Glomerular visceral epithelial cell (primary cell): ENCODE results near the gene PDE4D.

Source experiments
- DNase-seq: peaks from one replicate; pipeline ENCODE4 v3.0.0-alpha.2; 2016; ENCODE audit errors: extremely low spot score

PDE4D gene

DNA sequence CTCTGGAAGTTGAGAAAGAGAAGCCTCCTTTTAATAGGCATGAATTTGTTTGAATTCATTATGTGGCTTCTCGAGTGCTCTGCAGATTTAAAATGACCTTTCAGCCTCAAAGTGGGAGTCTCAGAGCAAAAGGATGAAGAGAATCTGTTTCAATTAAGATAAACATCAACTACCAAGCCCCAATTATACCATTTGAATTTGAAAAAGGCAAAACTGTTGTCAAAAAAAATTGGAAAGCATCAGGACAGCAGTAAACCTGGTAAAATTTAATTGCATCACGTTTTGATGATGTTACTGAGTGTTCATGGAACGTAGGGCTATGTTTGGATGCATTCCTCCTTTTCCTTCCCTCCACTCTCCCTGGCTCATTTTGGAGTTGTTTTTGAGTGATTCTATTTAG, 637.2 kb downstream of the PDE4D start:
- no peak for DNase-seq

DNA sequence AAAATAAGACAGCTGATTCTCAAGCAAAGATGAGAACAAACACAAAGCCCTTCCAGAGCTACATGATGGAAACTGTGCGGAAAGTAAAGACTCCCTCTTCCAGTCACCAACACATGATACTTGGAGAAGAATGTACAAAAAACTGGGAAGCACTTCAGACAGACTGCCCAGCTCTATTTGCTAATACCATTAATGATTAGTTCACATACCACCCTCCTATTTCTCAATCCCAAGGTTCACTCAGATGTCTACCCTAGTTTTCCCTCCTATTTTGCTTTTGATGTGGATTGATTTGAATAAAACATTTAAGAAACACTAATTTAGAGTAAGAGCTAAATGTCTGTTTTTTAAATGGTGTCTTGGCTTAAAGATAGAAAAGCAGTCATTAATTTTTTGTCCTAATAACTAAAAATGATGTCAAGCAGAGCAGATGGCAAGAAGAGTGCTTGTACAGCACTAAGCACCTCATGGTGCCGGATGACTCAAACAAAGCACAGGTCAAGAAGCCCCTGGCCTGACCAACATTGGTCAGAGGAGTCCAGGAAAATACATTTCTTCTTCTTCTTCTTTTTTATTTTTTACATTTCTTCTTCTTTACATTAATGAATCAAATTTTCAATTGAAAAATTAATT, 639.4 kb downstream of the PDE4D start:
- no peak for DNase-seq

DNA sequence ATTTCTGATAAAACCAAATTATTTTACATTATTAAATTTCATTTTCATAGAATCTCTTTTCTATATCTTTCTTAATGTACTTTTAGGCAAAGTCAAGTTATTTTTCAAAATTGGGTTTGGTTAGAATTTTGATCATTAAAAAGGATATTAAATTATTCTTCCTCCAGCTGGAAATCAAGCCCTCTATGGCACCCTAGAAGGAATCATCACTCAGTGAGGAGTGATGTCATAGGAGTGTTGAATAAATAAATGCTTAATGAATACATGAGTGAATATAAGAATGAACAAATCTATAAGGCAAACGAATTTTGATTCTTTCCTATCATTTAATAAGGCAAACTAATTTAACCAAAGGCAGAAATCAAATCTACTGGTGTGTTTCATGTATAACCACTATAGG, 639.9 kb downstream of the PDE4D start:
- no peak for DNase-seq

DNA sequence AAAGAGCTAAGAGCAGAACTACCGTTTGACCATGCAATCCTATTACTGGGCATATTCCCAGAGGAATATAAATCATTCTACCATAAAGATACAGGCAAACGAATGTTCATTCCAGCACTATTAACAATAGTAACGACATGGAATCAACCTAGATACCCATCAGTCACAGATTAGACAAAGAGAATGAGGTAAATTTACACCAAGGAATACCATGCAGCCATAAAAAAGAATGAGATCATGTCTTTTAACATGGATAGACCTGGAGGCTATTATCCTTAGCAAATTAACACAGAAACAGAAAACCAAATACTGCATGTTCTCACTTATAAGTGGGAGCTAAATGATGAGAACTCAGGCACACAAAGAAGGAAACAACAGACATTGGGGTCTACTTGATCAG, 641.9 kb downstream of the PDE4D start:
- DNase-seq, result no peak

DNA sequence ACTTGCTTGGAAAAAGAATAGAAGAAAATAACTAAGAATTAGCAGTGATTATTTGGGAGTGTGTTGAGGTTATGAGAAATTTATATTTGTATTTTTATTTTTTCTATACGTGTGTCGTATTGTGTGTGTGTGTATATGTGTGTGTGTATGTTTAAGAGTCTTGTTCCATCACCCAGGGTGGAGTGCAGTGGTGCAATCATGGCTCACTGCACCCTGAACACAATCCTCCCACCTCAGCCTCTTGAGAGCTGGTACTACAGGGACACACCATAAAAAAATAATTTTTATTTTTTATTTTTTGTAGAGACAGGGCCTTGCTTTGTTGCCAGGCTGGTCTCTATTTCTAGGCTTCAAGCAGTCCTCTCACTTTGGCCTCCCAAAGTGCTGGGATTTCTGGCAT, 643.8 kb downstream of the PDE4D start:
- DNase-seq, result no peak

DNA sequence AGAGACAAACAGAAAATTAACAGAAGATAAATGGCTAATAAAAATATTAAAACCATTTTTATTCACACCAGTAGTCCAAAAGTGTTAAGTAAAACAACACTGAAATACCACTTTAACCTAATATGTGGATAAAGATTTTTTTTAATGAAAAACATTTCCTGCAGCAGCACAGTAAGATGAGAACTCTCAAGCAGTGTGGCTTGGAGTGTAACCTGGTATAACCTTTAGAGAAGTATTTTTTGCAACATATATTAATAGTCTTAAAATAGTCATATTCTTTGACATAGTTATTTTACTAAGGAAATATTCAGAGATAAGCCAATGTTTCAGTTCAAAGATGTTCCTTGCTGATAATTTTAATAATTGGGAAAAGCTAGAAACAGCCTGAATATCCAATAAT, 644.4 kb downstream of the PDE4D start:
- no peak for DNase-seq

DNA sequence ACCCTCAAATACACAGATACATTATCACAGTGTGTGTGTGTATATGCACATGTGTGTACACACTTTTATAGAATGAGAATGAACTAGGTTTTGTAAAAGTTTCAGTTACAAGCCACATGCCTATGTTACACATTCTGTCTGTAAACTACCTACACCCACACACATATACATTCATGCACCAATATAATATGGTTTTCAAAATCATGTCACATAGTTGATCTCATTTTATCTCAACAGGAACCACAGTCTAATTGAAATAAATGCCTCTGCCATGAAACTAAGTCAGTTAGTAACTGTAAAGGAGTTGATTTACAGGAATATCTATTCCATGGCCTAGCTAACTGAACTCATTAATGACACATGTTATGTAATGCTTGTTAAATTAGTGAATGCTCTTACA, 646.6 kb downstream of the PDE4D start:
- no peak for DNase-seq

DNA sequence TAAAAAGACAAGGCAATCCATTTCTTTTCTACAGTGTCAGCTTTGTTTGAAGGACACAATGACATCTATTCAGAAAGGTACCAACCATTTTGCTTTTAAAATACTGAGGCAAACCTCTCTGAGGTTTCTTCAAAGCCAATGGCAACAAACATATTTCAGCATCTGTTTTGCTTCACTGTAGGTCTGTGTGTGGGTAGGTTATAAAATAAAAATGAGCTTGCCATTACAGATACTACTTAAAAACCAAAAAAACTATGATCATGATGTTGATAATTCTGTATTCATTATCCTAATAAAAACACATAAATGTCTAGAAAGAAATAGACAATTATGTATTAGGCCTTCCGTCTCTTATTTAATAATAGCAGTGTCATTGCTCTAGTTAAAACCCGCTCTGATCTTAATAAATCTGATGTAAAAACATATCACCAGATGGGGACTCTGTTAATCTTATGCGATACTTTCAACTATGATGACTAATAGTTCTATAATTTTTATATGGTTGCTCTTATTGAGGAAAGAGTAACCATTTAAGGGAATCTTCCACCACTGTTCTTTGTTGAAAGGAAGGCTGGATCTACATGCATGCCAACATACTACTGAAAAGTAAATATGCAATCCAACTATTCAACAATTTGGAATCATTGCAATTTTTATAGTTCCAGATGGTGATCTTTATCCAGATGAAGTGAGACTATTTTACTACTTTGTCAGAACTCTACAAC, 647.2 kb downstream of the PDE4D start:
- no peak for DNase-seq

DNA sequence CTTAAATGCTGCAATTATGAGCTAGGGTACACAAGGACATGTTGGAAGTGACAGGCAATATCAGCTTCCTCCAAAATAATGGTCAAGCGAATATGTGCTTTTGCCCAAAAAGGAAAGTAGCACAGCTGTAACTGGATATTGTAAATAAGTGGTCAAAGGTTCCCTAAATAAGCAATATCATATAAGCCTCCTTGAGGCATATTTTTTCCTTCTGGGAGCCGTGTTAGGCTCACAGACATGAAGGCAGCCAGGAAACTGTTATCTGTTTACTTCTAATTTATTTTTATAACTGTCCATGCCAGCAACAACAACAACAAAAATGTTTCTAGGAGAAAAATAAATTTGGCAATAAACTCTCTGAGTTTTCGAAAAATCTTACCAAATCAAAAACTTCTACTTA, 648.3 kb downstream of the PDE4D start:
- no peak for DNase-seq

DNA sequence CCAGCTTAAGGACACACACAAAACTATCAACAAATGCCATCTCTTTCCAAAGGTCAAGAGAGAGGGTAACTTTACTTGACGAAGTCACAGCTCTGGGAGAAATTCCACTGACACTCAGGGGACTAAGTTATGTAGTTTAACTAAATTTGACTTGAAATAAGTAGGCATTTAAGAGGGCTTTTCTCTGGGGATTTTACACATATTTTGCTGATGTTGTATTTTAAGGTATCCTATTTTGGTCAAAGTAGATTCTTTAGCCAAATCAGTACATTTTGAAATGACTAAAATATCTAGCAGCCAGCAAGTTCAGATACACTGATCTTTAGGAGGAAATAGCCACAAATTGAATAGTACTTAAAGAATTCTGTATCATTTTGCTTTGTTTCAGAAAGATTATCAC, 652.0 kb downstream of the PDE4D start:
- no peak for DNase-seq

DNA sequence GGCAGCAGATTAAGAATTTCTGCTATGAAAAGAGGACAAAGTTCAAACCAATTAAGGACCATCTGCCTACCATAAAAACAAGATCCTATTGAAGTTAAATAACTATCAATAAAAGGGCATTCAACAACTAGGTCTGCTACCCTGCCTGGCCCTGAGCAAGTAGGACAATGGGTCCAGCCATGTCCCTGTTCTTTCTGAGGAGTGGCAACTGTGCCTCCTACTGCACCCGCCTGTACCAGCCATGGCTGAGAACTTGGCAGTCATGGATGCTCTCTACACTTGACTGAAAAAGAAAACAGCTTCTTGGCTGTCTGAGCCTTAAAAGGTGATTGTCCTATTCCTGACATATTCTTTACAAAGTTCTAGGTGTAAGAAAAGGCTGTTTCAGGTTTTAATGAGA, 652.4 kb downstream of the PDE4D start:
- DNase-seq, result no peak

DNA sequence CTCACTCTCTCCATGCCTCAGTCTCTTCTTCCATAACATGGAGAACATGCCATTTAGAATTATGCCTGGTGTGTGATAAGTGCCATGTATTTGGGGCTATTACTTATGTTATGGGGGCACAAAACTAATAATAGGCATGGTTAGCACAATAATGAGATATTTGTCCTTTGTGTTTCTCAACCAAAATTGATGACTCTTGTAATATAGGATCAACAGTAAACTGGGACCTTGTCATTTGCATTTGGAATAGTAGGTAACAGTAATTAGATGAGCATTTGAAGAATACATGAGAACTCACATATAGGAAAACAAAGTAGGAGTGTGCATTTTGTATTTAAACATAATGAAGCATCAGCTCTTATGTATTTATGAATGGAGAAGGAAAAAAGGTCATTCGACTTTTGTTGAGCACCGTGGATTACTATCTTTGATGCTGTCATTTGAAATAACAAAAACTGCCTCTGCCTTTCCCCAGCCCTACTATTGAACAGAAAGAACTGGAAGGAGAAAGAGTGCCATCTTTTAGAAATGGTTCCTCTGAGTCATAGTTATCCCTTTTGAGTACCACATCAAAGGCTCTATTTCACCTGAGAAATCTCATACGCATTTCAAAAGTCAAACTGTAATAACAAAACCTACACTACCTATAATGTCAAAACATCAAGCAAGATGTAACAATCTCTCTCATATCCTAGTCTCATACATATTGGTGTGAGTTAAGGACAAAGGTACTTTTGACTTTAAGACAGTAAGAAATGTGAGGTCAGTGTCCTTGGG, 655.2 kb downstream of the PDE4D start:
- no peak for DNase-seq

DNA sequence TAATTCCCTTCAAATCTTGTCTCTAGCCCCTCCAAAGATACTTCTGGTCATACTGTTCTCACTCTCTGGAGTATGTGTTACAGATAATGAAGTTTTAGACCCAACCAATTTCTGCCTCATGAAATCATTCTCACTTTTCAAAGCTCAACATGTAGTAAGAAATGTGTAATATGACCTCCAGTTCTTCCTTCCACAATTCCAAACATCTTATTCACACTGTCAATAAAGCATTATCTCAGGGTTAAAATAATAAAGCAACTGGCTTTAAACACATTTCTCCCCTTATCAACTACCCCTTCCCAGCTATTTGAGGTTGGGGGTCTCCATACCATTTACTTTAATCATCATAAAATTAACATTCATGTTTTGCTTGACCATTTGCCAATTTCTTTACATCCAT, 656.5 kb downstream of the PDE4D start:
- DNase-seq, result no peak

DNA sequence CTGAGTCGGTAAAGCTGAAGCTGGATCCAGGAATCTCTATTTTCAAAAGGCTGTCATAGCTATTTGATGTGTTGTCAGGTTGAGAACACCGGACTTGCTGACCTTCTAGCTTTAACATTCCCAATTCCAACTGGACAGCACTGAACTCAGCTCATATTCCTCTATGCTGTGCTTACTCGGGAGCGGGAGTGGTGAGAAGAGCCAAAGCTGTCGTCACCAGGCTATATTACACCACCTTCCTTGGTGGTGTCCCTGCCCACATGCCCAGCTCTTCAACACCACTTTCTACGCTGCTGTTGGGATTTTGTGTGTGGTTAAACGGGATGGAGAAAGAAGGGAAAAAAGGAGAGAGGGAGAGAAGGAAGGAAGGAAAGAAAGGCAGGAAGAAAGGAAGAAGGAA, 657.1 kb downstream of the PDE4D start:
- no peak for DNase-seq

DNA sequence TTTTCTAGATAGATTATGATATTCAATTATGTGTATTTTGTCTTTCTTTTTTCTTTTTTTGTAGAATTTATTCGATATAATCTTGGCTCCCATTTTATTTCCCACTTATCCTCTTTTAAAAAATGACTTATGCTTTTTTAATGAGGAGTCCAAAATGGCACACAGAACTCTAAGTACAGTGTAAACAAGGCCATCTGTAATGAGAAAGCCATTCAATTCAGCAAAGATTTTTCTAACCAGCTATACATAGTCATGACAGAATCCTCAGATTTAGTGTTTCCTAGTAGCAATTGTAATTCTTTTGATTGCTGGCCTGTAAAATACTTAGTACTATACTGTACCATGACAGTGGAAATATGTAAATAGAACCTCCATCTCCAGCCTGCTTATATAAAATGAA, 659.3 kb downstream of the PDE4D start:
- no peak for DNase-seq

DNA sequence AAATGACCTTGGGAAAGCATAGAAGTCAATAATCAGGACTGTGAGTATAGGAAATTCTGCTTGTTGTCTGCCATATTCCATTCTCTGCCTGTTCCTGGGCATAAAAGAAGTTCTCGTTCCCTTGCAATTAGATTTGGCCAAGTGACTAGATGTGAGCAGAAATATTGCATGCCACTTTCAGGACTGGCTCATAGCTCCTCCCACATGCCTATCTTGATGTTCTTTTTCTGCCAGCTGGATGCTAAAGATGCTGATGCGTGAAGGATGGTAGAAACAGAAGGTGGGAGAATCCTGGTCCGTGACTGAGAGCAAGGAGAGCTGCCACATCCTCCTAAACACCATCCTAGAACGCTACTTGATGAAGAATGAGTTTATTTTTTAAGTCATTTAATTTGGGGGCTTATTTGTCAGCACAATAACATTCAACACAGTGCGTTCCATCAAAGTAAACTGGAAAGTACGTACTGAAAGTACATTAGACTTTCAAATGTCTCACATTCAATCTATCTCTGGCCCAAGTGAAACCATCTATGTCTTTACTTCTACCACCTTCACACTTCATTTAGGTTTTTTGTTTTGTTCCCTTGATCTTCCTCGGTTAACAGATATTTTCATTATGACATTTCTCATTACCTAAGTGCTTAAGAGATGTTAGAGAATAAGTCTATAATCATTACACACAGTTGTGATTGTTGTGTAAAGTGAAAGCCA, 662.1 kb downstream of the PDE4D start:
- DNase-seq, result no peak

DNA sequence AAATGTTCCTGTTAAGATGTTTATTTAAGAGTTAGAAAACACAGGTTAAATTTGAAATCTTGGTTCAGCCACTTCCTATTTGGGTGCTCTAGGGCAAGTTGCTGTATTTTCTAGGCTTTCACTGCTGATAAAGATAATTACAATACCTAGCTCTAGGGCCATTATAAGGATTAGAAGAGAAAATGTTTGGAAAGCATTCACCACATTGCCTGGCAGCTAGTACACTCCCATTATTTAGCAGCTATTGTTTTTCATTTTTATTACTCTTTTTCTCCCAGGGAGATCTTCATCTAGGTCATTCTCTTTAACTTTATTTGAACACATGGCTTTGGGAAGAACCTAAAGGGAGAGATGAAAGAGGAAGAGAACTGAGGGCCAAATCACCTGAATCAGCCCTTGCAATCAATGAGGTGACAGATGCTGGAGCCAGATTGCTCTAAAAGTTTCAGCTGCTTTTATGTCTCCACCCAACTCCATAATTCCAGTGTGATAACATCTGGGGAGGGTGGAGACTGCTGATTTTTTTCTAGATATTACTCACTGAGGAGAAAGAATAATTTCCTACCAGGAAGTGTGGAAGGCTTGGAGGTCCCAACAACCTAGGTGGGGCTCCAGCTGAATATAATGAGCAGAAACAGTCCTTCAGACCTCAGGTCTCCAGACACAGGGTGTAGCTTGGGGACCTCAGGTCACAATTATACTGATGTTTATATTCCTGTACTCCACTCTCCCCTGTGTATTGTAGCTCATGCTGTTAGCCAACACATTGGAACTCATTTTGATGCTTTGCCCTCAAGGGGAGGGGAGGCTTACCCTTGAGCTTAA, 670.6 kb downstream of the PDE4D start:
- DNase-seq, result no peak

DNA sequence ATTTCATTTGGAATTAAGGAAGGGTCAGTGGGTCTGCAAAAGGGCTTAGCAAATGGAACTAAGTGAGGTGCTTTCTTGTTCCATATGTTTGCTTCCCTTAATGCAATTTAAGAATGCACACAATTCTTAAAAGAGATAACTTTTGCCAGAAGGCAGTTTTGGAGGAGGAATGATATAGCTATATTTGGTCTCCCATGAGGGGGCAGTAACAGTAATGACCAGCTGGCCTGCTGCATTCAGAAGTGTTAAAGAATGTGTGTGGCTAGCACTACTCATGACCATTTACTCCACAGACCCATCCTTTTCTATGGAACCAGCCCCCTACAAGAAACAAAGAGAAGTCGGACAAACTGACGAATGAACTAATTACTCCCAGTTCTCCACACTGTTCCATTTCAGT, 671.8 kb downstream of the PDE4D start:
- no peak for DNase-seq

DNA sequence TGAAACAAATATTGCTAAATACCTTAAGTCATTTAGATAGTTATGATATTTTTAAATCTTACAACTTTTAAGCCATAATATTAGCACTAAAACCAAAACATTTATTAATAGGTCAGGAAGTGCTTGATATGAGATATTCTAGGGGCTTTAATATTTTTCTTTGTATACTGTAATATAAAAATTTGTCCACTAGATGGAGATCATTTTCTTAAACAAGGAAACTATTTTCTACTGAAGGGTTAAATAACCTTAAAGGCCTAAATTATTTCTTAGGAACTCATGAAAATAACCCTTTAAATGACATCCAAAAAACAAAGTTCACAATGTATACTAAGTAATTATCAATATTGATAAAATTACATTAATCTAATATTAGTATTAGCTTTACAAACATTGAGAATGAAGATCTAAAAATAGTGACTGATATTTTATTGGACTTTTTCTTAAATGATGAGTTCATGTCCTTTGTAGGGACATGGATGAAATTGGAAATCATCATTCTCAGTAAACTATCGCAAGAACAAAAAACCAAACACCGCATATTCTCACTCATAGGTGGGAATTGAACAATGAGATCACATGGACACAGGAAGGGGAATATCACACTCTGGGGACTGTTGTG, 675.0 kb downstream of the PDE4D start:
- DNase-seq, result no peak

DNA sequence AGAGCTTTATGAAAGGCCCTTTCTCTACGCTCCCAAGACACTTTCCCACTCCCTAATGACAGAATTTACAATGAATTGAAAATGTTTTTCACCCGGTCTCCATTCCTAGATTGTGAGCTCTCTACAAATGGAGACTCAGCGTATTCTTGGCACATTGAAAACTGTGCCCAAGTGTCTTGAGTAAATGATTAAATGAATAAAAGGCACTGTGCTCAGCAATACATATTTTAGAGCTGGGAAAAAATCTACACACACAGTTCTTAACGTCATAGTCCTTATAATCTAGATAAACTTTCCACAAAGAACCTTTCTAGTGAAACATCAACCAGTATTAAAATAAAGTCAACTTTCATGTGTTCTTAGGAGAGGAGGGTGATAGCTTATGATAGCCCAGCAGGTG, 676.7 kb downstream of the PDE4D start:
- no peak for DNase-seq

DNA sequence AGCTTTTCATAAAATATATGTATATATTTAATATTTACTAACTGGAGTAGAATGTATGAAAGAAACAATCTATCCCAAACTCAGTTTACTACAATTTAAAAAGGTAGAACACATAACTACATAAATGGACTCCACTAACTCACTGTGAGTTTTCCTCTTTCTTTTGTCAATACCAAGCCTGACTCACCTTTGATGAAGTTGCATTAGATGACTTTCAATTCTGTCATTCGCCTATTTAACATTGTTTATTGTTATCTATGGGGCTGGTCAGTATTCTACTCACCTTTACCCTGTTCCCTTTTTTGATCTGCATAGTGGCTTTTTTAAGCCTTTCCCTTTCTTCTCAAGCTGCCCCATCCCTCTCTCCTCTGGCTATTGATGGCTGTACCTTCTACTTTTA, 680.9 kb downstream of the PDE4D start:
- no peak for DNase-seq
